ENCODE results near the gene NLK. TPM values are rescaled to one million over a fixed set of nuclear protein-coding genes. Genes with fewer than 3 reads are reported as not detected.

NLK gene
- total RNA-seq, 1 experiment from 2014 or later = 31.8 TPM

- no peaks in the 10 kb centered on the region for H3K27me3 Mint-ChIP-seq (ENCODE audit: low read depth)
Observed at GRCh38 chr17:28069061-28069460, 26.6 kb downstream of the NLK start.

More at GRCh38 chr17:28069061-28069460, 26.6 kb downstream of the NLK start:
- no peak overlapping the region for H2AK5ac ChIP-seq (ENCODE audit: insufficient read length, low read length)
- H2BK120ac ChIP-seq (ENCODE audit: low read depth, low read length, poor library complexity, severe bottlenecking) = no peak overlapping the region
- H3T11ph ChIP-seq (ENCODE audit: low read length) = no peak overlapping the region
- H3K23me2 ChIP-seq (ENCODE audit: insufficient read length, low read depth, low read length, poor library complexity, severe bottlenecking) = no peaks in the 10 kb centered on the region
- no peak overlapping the region for H4K5ac ChIP-seq (ENCODE audit: insufficient read length, low read depth, low read length)
- peaks cover 11 to 17% of the 10 kb centered on the region in 2 experiments; a peak in 4 of 5 replicates for H3K9me3 Mint-ChIP-seq
- H3K56ac ChIP-seq (ENCODE audit: insufficient read length, low read depth, low read length) = no peak overlapping the region
- H2AFZ ChIP-seq (ENCODE audit: low read length) = no peak overlapping the region
- no peak overlapping the region for H3K23ac ChIP-seq (ENCODE audit: insufficient read length, low read depth, low read length)
- no peak overlapping the region for H2BK5ac ChIP-seq (ENCODE audit: insufficient read length, low read length)
- H3K27ac Mint-ChIP-seq = no peak overlapping the region
- H3K79me2 ChIP-seq (ENCODE audit: insufficient read depth, low read length) = peaks cover 15% of the 10 kb centered on the region; the same call in 1 of the 2 replicates
- WGBS (ENCODE audit: extremely low coverage, insufficient read length, low lambda C conversion rate) = no CpG with 5 or more reads among the region's 1 CpG
- H3K4me1 ChIP-seq (ENCODE audit: insufficient read depth, low read length) = peaks cover 3% of the 10 kb centered on the region
- DNase-seq = no peak
- no peak overlapping the region for H2BK20ac ChIP-seq (ENCODE audit: low read depth, low read length, poor library complexity, severe bottlenecking)
- H3K9me3 ChIP-seq (ENCODE audit: control insufficient read depth, low read depth, low read length) = no peaks in the 10 kb centered on the region
- H3K4me3 Mint-ChIP-seq = no peak overlapping the region
- H4K91ac ChIP-seq (ENCODE audit: insufficient read length, low read depth, low read length) = no peak overlapping the region
- peaks cover 19 to 23% (median 21%) of the 10 kb centered on the region in 3 experiments for H3K36me3 Mint-ChIP-seq (ENCODE audit: insufficient read depth in 1 of 3, low read depth in 3 of 3)
- H3K18ac ChIP-seq (ENCODE audit: insufficient read length, low read depth, low read length) = no peak overlapping the region
- no peak overlapping the region for H3K9ac ChIP-seq (ENCODE audit: extremely low read depth, insufficient read length, low read length)
- H4K20me1 ChIP-seq (ENCODE audit: control insufficient read depth, insufficient read depth, insufficient read length) = no peaks in the 10 kb centered on the region
- no peak overlapping the region for H3K4ac ChIP-seq (ENCODE audit: low read depth, low read length)
- H3K4me1 Mint-ChIP-seq = peaks cover 25% of the 10 kb centered on the region in 2 experiments
- H2BK15ac ChIP-seq (ENCODE audit: low read depth, low read length) = no peak overlapping the region
- H3K4me2 ChIP-seq (ENCODE audit: insufficient read depth, insufficient read length, low read length) = no peak overlapping the region
- H2BK12ac ChIP-seq (ENCODE audit: insufficient read length, low read depth, low read length) = no peak overlapping the region
- H3K14ac ChIP-seq (ENCODE audit: insufficient read depth, low read length) = no peak overlapping the region
- no peak overlapping the region for H4K8ac ChIP-seq (replicated peaks; ENCODE audit: insufficient read length, low read depth, low read length)
- no peak overlapping the region for H3K27ac ChIP-seq (ENCODE audit: insufficient read length, low read depth, low read length)
- H3K27me3 ChIP-seq (ENCODE audit: insufficient read depth, low read length) = no peaks in the 10 kb centered on the region
- peaks cover 3% of the 10 kb centered on the region for H3K79me1 ChIP-seq (ENCODE audit: insufficient read depth, low read depth, low read length, poor library complexity, severe bottlenecking)
- TF ChIP-seq CTCF (conservative IDR thresholded peaks at IDR 0.05) = no peak

All from H9 (cell line).